HuH-7.5 (cell line): ENCODE results near the gene ZNF790.
"Not testable (repeated sequence)": the region's sequence is repeated elsewhere in the genome, so short reads cannot be mapped to it uniquely, and the experiment has no call there.

Experiments
- DNase-seq: peaks from one replicate; pipeline ENCODE4 v3.0.0; 2011; ENCODE audit warnings: low spot score

Gene ZNF790

DNA sequence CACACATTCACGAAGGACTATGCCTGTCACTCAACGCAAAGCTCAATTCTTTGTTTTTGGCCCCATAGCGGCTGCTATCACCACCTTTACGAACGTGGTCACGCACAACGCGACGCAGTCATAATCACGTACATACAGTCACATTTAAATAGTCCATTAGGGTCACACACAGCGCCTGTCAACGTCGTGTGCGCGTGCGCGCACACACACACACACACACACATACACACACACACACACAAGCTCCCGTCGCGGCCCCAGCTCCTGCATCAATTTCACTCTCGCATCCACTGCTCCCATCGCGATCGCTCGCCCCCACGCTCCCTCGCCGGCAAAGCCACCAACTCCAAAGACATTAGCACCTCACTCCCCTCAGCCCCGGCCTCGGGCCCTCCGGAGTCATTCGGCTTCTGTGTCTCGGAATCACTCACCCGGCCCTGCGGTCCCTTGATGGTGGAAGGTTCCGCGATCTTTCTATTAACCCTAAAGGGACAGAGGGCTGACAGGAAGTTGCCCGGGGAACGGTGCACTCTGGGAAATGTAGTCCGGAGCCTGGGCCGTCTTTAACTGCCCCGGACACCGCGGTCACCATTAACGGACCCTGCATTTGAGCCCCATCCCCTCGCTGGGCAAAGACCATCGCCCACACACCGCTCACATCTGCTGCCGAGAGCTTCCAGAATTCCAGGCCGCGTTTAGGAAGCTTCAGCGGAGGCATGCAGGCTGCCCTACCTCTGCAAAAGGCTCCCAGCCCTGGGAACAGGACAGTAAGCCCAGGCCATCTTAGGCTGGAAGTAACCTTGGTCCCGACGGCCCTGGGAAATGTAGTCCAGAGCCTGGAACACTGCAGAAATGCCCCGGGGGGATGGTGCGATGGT is at the start of gene ZNF790:
ZNF790 (minus strand) TSS at position 482 of the 878 bp plus-strand sequence. CDS start 12,768 bp downstream, outside the sequence.
- DNase-seq: peak; percentile 68

DNA sequence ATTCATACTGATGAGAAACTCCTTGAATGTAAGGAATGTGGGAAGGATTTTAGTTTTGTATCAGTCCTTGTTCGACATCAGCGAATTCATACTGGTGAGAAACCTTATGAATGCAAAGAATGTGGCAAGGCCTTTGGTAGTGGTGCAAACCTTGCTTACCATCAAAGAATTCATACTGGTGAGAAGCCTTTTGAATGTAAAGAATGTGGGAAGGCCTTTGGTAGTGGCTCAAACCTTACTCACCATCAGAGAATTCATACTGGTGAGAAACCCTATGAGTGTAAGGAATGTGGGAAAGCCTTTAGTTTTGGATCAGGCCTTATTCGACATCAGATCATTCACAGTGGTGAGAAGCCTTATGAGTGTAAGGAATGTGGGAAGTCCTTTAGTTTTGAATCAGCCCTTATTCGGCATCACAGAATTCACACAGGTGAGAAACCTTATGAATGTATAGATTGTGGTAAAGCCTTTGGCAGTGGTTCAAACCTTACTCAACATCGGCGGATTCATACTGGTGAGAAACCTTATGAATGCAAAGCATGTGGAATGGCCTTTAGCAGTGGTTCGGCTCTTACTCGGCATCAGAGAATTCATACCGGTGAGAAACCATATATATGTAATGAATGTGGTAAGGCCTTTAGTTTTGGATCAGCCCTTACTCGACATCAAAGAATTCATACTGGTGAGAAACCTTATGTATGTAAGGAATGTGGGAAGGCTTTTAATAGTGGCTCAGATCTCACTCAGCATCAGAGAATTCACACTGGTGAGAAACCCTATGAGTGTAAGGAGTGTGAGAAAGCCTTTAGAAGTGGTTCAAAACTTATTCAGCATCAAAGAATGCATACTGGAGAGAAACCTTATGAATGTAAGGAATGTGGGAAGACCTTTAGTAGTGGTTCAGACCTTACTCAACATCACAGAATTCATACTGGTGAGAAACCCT is 39.1 kb upstream of the ZNF790 start:
- DNase-seq: no peak

DNA sequence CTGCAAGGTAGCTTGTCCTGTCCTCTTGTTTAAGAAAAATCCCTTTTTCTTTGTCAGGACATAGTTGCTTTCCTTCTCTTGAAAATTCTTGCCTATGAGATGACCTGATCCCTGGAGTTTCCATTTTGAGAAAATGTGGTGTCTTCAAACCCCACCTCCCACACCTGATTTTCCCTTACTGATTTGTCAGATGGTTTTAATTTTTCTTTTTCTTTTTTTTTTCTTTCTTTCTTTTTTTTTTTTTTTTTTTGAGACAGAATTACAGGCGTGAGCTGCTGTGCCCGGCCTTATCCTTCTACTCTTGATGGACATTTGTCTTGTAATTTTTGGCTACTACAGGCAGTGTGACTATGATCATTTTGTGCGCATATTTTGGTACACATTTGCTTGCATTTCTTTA is 13.7 kb upstream of the ZNF790 start:
- no peak for DNase-seq

DNA sequence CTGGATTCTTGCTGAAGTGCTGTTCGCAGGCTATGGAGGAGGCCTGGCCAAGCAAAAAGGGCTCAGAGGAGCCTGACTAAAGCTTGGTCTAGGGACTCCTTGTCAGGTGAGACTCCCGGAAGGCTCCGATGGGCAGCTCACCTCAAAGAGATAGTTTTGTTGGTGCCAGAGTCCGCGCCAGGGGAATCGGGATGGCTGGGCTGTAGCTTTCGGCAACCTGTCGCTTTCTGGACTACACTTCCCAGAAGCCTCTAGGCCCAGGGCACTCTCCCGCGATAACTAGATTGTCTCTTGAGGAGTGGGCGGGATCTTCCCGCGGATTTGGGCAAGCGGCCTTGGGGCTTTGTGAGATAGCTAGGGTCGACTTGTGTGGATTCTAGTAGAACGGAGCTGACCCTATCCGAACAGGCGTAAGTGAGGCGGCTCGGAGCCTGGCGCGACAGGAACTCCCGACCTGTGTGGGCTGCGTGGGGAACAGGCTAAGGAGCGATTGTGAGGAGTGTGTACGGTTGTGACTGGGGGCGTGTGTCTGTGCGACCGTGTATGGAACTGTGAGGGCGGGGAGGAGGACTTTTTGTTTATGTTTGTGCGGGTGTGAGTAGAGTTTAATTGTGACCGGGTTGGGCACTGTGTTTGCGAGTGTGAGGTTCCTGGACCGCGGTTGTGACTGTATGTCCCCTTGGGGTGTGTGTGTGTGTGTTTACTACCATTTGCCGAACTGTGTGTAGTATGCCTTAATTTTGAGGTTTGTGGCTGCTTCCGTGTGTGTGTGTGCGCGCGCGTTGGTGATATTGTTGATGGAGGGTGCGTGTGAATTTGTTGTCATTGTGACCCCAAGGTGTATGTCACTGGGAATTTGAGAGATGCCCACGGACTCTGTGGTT is 12.6 kb upstream of the ZNF790 start, which contains the start of gene ZNF345:
ZNF345 (plus strand) TSS at position 318 of the 884 bp plus-strand sequence. CDS start 25,955 bp downstream, outside the sequence.
- DNase-seq: peak; percentile 62

DNA sequence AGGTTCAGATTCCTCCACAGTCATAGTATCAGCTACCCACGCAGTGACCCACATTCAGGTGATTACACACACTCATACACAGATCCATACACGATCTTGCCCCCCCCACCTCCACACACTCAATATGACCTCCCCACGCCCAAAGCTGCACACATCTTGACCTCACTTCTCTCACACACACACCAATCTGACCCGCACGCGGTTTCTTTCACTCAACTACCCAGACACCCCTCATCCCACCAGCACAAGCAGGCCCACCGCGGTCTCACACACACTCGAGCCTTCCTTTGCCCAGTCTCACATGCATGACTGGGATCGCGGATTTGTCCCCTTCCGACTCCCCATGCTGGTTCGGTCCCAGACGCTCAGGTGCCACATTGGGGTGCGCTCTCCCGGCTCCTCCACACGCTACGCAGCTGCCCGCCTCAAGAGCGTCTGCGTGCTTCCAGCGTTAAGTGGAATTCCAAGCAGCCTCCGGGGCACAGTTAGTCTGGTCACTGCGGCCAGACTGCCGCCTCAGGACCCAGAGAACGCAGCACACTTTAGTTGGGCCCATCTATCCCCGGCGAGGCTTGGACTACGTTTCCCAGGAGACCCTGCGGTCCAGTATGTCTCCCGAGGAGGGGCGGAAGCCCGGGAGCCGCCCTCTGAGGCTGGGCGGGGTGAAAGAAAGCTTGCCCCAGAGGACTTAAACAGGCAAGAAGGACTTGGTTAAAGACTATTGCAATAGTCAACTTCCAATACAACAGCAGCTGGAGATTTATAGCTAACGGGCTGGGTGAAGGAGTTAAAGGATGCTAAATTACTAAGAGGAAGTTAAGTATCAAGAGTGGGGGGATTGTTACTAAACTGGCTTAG is 11.7 kb upstream of the ZNF790 start:
- peak; percentile 76 for DNase-seq

DNA sequence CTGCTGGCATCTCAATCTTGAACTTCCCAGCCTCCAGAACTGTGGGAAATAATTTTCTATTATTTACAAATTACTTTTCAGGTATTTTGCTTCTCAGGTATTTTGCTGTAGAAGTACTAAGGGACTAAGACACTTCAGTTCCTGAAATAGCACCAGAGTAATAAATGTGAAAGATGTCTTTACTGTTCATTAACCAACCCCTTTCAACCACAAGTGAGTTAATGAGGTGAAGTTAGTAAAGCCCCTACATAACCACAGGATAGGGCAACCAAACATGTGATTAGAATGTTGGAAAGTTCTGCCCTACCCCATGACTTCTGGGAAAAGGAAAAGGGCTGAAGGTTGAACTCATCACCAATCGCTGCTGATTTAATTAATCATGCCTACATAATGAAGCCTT is 9.8 kb upstream of the ZNF790 start:
- no peak for DNase-seq

DNA sequence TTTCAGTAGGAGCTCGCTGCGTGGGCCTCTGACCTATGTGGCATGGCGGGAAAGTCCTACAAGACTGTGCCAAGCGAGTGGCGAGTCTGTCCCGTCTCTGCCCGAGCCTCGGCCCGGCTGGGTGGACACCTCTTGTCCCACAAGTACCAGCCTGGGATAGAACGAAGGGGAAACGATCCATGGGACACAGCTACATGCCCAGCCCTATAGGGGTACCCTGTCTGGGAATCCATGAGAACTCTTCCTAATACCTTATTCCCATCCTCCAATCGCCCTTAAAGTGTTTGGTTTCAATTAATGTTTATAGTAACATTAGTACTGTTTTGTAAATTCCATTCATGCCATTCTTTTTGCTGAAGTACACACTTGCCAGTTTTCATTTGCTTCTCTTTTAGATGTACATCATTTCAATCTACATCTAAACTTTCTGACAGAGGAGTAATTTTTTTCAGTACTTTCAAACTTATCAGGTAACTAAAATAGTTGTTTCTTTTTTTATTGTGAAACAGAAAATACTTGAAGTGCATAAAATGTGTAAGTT is 667 bp upstream of the ZNF790 start:
- no peak for DNase-seq

DNA sequence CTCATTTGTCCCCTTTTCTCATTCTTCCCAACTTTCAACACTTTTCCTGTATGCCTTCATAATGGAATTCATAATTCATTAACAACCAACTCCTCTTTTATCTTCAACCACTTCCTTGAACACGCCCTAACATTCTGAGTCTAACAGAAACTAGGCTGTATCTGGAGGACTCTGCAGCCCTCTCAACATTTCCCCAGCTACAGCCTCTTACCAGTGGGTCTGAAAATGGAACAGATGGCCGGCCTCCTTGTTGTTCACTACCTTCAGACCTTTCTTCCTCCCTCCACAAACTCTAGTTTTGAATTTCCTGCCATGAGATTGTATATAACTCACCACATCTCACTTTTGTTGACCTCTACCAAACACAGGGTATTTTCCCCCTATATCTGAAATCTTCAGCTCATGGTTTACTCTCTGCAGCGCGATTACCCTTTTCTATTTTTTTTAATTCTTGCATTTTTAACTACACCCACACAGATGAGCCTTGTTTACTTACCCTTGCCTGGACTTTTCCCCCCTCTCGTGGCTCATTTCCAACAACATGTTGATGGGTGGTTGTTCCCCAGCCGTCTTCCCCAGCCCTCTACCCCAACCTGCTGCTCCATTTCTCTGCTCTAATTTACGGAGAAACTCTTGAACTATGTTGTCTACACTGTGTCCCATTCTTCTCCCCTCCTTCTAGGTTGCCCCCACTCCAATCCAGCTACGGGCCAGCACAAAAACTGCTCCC is 846 bp downstream of the ZNF790 start:
- DNase-seq: peak; percentile 8

DNA sequence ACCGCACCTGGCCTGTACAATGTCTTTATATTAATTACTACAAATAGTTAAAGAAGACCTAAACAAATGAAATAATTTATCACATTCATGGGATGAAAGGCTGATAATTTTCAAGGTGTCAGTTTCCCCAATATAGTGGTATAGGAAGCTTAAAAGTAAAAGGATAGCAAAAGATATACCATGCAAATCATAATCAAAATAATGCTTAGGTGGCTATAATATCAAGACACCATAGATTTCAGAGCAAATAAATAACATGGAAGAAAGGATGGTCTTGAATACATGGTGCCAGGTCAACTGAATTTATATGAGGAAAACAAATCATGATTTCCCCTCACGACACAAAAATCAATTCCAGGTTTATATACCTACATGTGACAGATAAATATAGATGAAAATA is 4.8 kb downstream of the ZNF790 start:
- DNase-seq: no peak

DNA sequence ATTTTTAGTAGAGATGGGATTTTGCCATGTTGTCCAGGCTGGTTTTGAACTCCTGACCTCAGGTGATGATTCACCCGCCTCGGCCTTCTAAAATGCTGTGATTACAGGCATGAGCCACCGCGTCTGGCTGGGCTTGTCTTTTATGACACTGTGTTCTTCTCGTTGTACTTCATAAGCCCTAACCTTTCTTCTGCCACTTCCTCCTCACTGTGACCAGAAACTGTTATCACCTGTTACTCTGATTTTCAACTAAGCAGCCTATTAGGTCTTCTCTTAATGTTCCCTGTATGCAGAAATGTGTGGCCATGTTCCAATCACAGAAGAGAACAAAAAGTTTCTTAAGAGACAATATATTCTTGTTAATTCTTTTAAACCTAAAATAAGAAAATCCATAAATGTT is 16.4 kb downstream of the ZNF790 start:
- no peak for DNase-seq

DNA sequence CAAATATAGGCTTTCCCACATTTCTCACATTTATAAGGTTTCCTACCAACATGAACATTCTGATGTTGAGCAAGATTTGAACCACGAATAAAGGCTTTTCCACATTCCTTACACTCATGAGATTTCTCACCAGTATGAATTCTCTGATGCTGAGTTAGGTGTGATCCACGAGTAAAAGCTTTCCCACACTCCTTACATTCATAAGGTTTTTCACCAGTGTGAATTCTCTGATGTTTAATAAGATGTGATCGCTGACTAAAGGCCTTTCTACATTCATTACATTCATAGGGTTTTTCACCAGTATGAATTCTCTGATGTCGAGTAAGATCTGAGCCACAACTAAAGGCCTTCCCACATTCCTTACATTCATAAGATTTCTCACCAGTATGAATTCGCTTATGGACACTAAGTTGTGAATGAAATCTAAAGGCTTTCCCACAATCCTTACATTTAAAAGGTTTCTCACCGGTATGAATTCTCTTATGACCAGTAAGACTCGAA is 19.0 kb downstream of the ZNF790 start:
- no peak for DNase-seq

DNA sequence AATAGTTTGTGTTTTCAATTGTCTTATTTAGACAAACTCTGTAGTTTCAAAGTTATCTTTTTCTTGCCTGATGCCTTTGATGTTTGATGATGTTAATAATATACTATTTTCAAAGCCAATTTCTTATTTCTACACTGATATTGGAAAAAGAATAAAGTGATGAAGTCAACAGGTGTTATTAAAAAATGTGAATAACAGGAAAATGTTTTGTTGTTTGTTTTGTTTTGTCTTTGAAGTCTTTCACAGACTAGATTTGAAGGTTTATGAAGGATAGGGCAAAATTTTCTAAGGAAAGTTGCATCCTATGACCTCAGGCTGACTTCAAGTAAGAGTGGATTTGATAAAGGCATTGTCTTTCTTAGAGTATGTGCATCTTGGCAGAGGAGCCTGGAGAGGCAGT is 31.2 kb downstream of the ZNF790 start:
- DNase-seq: no peak

DNA sequence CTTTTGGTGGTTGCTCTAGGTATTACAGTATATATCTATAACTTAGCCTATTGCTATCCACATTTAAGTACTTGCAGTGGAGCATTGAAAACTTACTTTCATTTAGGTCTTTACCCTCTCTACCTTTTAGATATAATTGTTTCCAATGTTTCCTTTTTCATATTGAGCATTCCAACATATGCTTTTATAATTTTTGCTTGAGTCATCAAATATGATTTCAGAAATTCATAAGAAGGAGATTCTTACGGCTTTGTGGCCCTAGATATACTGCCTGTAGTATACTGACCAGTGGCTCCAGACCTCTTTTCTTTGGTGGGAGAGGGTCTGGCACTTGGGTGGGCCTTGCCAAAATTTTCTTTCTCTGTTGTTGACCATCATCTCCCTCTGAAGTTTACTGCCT is 32.8 kb downstream of the ZNF790 start:
- no peak for DNase-seq

DNA sequence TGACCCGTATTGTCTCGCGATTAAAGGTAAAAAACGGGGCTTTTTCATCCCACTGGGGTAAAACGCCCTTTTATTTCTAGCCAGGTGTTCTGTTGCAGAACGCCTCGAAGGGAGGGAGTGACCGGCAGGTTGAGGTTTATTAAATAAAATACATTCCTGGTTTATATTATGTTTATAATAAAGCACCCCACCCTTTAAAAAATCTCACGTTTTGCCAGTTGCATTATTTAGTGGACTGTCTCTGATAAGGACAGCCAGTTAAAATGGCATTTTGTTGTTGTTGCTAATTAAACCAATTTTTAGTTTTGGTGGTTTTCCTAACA is 40.4 kb downstream of the ZNF790 start:
- no peak for DNase-seq

DNA sequence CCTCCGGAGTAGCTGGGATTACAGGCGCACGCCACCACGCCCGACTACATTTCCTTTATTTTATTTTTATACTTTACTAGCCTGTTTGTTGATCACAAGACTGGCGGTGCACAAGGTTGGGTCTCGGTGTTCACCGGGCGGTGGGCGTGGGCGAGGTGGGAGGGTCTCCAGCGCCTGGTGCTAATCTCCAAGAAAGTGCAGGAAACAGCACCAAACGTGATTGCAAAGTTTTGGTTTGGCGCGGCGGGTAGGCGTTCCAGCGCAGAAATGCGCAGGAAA is 41.5 kb downstream of the ZNF790 start:
- DNase-seq: no peak

DNA sequence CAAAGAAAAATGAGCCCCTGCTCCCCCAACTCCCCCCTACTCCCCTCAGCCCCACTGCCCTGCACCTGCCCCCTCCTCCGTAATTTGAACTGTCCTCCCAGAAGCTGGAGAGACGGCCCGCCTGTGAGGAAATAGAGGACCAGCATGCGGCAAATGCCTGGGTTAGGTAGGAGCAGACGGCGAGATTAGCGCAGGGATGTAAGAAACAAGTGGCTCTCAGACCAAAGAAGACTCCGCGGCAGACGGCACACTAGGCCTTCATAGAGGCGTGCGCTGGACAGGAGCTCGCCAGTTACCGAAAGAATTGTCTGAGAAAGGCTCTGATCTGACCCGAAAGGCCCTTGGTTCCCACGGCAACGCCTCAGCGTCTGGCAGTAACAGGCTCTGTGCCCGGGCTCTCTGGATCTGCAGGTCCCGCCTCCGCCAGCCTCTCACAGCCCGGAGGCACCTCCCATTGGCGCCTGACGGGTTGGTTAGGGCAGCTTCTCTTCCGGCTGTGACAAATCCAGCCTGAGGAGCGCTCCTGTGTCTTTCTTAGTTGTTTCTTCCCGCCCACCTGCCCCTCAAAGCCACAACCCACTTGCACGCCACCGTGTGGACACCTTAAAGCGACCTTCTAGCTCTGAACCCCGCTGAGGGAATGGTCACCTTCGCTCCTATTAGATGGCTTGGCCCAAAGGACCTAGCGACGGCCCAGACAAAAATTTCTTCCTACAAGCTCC is 46.6 kb downstream of the ZNF790 start:
- DNase-seq: not testable (repeated sequence)

DNA sequence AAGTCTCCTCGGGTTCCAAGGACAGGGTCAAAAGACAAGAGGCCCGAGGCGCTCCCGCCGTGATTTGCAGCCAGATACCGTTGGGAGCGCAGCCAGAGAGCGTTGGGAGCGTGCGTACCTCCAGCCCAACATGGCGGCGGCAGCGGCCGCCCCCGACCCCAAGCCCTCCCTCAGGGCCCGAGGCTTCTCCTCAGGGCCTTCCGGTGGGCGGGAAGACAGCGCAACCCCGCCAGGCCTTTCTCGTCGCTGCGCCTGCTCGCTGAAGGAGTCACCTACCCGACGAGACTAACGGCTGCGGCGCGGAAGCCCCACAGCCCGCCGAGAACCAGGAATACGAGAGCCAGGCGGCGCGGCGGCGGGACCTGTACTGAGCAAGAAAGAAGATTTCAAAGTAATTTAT is 62.4 kb downstream of the ZNF790 start:
- no peak for DNase-seq

DNA sequence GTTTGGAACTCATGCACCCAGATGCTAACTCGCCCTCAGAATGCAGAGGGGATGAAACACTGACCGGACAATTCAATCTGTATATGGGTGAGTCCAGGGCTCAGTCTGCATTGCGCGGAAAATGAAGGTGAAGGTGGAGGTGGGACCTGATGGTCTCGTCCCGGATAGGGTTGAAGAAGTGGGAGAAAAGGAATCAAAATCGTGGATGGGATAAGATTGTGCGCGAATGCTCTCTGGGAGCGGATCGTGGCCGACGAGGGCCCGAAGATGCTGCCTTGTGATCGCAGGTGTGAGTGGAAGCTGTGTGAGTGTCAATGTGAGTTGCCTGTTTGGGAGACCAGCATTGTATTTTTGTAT is 65.0 kb downstream of the ZNF790 start:
- DNase-seq: no peak
